OCI-LY3 (cell line): ENCODE data around the gene DYRK1A.
A peak's percentile ranks its signal among the peaks of the same experiment; 100 is the strongest.

ENCODE experiments used
- H2AFZ ChIP-seq: fragments of 200-600, 300-600 bp; shearing (Covaris generic); 2 replicates; pipeline ENCODE4 v1.6.0; 2014; ENCODE audit warnings: antibody characterized with exemption, low read depth, low read length
- H3K27ac ChIP-seq: fragments of 200-600, 300-600 bp; sonication (generic); 2 replicates; pipeline ENCODE4 v1.5.1; 2014; ENCODE audit warnings: mild to moderate bottlenecking, low read length, moderate library complexity, mixed read lengths
- H3K27me3 ChIP-seq: fragments of 200-600, 300-600 bp; sonication (generic); 2 replicates; pipeline ENCODE4 v1.6.1; 2014; ENCODE audit warnings: low read depth, low read length, mixed read lengths
- H3K36me3 ChIP-seq: fragments of 200-600, 300-600 bp; sonication (generic); replicated peaks from 2 replicates; pipeline ENCODE3; 2014; ENCODE audit warnings: low read depth, low read length, mixed read lengths
- H3K4me1 ChIP-seq: fragments of 300-600, 200-600 bp; sonication (generic); 2 replicates; pipeline ENCODE4 v1.6.1; 2014; ENCODE audit warnings: low read length, mixed read lengths
- H3K4me2 ChIP-seq: fragments of 200-600, 300-600 bp; sonication (generic); 2 replicates; pipeline ENCODE4 v1.6.1; 2014; ENCODE audit warnings: low read length, mixed read lengths
- H3K4me3 ChIP-seq: fragments of 300-600, 200-600 bp; sonication (generic); 2 replicates; pipeline ENCODE4 v1.5.1; 2014; ENCODE audit warnings: antibody characterized with exemption, mild to moderate bottlenecking, low read length, moderate library complexity
- H3K79me2 ChIP-seq: fragments of 300-600, 200-600 bp; shearing (Covaris generic); 2 replicates; pipeline ENCODE4 v1.6.1; 2014; ENCODE audit warnings: mild to moderate bottlenecking, low read length, mixed read lengths
- H3K9ac ChIP-seq: fragments of 300-600, 200-600 bp; shearing (Covaris generic); 2 replicates; pipeline ENCODE4 v1.6.0; 2014; ENCODE audit warnings: mild to moderate bottlenecking, low read length, moderate library complexity
- H3K9me3 ChIP-seq: fragments of 200-600, 300-600 bp; shearing (Covaris generic); 2 replicates; pipeline ENCODE4 v1.6.1; 2014; ENCODE audit warnings: low read length, mixed read lengths; ENCODE audit not compliant: insufficient read depth
- H4K20me1 ChIP-seq: fragments of 200-600, 300-600 bp; sonication (generic); 2 replicates; pipeline ENCODE4 v1.6.1; 2016; ENCODE audit warnings: low read length, mixed read lengths; ENCODE audit not compliant: insufficient read depth
- EZH2phosphoT487 ChIP-seq: fragments of 200-600 bp; shearing (Covaris generic); IDR thresholded peaks from 2 replicates; pipeline ENCODE4 v1.6.1; 2018; ENCODE audit warnings: antibody characterized with exemption, mixed run types, low read depth
- TF ChIP-seq, protein P1 (sequence below): fragments of 200-600, 300-600 bp; sonication (generic); IDR thresholded peaks from 2 replicates; pipeline ENCODE4 v1.5.1; 2014; ENCODE audit warnings: antibody characterized with exemption, low read length, low read depth

The DYRK1A gene

DNA sequence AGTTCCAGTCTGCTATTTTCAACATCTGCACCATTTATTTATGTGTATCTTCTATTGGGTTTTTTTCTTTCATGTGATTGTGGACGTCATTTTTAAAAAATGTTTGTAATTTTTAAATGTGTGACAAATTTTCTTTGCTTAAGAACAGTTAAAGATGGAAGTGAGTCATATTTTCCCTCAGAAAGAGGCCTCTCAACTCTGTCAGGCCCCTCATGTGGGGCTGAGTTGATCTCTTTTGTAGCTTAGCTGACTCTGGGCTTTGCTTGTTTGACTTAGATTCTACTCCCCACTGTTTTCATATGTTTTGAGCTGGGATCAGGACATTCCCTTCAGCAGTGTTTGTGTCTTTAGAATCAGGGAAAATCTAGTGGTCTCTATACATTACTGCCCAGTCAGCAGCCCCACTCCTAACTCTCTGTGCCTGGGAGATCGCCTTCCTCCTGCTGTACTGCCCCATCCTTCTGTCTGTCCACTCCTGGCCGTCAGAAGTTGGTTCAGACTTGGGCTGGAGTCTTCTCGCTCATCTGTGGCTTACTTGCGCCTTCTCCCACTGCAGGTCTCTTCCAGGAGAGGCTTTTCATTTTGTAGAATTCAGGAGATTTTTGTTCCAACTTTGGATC, 137.4 kb downstream of the DYRK1A start:
- no peaks in the 10 kb centered on the region for H3K27me3 ChIP-seq
- H4K20me1 ChIP-seq, result peaks cover 14% of the 10 kb centered on the region
- peaks cover 18% of the 10 kb centered on the region; the same call in 1 of the 2 replicates for H3K79me2 ChIP-seq
- no peak overlapping the region for H3K4me3 ChIP-seq
- no peak overlapping the region for H3K27ac ChIP-seq
- peaks cover 32% of the 10 kb centered on the region for H3K36me3 ChIP-seq
- H3K9ac ChIP-seq, result no peak overlapping the region
- no peak overlapping the region for H2AFZ ChIP-seq
- no peaks in the 10 kb centered on the region for H3K9me3 ChIP-seq
- H3K4me1 ChIP-seq, result peaks cover 14% of the 10 kb centered on the region
- H3K4me2 ChIP-seq, result no peak overlapping the region
- TF ChIP-seq, protein P1, sequence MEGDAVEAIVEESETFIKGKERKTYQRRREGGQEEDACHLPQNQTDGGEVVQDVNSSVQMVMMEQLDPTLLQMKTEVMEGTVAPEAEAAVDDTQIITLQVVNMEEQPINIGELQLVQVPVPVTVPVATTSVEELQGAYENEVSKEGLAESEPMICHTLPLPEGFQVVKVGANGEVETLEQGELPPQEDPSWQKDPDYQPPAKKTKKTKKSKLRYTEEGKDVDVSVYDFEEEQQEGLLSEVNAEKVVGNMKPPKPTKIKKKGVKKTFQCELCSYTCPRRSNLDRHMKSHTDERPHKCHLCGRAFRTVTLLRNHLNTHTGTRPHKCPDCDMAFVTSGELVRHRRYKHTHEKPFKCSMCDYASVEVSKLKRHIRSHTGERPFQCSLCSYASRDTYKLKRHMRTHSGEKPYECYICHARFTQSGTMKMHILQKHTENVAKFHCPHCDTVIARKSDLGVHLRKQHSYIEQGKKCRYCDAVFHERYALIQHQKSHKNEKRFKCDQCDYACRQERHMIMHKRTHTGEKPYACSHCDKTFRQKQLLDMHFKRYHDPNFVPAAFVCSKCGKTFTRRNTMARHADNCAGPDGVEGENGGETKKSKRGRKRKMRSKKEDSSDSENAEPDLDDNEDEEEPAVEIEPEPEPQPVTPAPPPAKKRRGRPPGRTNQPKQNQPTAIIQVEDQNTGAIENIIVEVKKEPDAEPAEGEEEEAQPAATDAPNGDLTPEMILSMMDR, result no peak
- TF ChIP-seq EZH2phosphoT487, result no peak

DNA sequence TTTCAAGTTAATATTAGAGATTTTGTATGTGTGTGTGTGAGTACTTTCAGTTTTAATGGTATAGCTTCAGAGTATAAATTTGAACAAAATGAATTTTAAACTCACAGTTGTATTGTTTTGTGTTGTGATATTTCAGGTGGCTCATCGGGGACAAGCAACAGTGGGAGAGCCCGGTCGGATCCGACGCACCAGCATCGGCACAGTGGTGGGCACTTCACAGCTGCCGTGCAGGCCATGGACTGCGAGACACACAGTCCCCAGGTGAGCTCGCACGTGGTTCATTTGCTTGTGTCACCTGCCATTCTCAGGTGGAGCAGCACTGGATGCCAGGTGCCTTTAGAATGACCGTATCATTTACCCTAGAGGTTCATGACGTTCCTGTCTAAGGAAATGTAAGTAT, 139.4 kb downstream of the DYRK1A start:
- Histone ChIP-seq H3K9me3 (no peaks in the 10 kb centered on the region), H3K4me3 (no peak overlapping the region), H2AFZ (no peak overlapping the region), H4K20me1 (peaks cover 11% of the 10 kb centered on the region), H3K27me3 (no peaks in the 10 kb centered on the region), H3K4me1 (peaks cover 14% of the 10 kb centered on the region), H3K79me2 (peaks cover 11% of the 10 kb centered on the region; the same call in 1 of the 2 replicates), H3K9ac (no peak overlapping the region), H3K36me3 (peaks cover 51% of the 10 kb centered on the region), H3K27ac (no peak overlapping the region), H3K4me2 (no peak overlapping the region)
- TF ChIP-seq, protein P1, result no peak
- no peak for TF ChIP-seq EZH2phosphoT487

DNA sequence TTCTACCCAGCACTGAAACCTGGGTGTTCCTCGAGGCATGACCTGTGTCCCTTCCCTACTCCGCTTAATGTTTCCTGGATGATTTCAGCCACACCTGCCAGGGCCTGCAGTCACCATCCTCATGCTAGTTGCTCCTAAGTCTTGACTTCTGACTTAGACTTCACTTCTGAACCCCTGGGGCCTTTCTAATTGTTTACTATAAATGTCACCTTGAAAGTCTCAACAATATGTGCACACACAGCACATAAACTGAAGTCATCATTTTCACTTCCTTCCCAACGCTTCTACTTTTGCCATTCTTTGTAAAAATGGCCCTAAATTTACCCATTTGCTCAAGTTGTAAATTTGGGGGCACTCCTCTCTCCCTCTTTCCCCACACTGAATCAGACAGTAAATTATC, 141.1 kb downstream of the DYRK1A start:
- 0 out of 2 replicates have a peak, but pooled peaks cover 6% of the 10 kb centered on the region for H3K79me2 ChIP-seq
- H3K4me3 ChIP-seq, result no peak overlapping the region

DNA sequence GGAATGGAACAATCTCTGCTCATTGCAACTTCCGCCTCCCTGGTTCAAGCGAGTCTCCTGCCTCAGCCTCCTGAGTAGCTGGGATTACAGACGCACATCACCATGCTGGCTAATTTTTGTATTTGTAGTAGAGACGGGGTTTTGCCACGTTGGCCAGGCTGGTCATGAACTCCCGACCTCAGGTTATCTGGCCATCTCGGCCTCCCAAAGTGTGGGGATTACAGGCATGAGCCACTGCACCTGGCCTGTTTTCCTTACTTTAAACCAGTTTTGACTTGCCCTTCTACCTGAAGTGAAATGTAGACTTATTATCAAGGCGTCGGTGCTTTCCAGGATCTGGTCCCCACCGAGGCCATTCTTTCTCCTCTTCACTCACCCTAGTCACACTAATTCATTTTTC, 141.8 kb downstream of the DYRK1A start:
- Histone ChIP-seq H3K27ac (no peak overlapping the region), H3K36me3 (peaks cover 64% of the 10 kb centered on the region), H3K79me2 (peaks cover 10% of the 10 kb centered on the region; the same call in 1 of the 2 replicates), H3K4me1 (peaks cover 14% of the 10 kb centered on the region), H3K4me3 (no peak overlapping the region), H2AFZ (no peak overlapping the region), H3K27me3 (no peaks in the 10 kb centered on the region), H4K20me1 (peaks cover 7% of the 10 kb centered on the region), H3K9me3 (no peaks in the 10 kb centered on the region), H3K4me2 (no peak overlapping the region), H3K9ac (no peak overlapping the region)
- TF ChIP-seq, protein P1, result no peak
- no peak for TF ChIP-seq EZH2phosphoT487

More for the DNA sequence above, 141.1 kb downstream of the DYRK1A start:
- Histone ChIP-seq H3K4me1 (peaks cover 14% of the 10 kb centered on the region), H4K20me1 (peaks cover 7% of the 10 kb centered on the region), H3K9ac (no peak overlapping the region), H3K27me3 (no peaks in the 10 kb centered on the region), H3K36me3 (peaks cover 62% of the 10 kb centered on the region), H3K4me2 (0 out of 2 replicates have a peak overlapping the region, but pooled peaks have one; percentile 22), H2AFZ (no peak overlapping the region), H3K27ac (peak overlapping the region; percentile 35), H3K9me3 (no peaks in the 10 kb centered on the region)
- no peak for TF ChIP-seq EZH2phosphoT487
